ENCODE data around the gene PRLHR.

GRCh38 chr10:118624747-118625146 is 29.3 kb upstream of the PRLHR start:
- TF ChIP-seq POLR2A (IDR thresholded peaks at IDR 0.05; ENCODE audit: low read depth, low read length) (no peak), TAF1 (IDR thresholded peaks at IDR 0.05; ENCODE audit: low read depth, low read length) (no peak), SPI1 (IDR thresholded peaks at IDR 0.05; ENCODE audit: low read depth, low read length) (no peak), POLR2AphosphoS5 (IDR thresholded peaks at IDR 0.05; ENCODE audit: low read depth, low read length) (no peak)
